Measurements from ENCODE around the gene PIANP. TPM values are rescaled to one million over a fixed set of nuclear protein-coding genes. Genes with fewer than 3 reads are reported as not detected.

Gene PIANP
- total RNA-seq, 1 donor from 2014 or later: 0.40 TPM

GRCh38 chr12:6703631-6704030 is 3.0 kb upstream of the PIANP start:
- Mint-ChIP-seq H3K27me3 (peaks cover 41% of the 10 kb centered on the region), H3K4me3 (peak overlapping the region; percentile 1), H3K36me3 (ENCODE audit: low read depth) (no peaks in the 10 kb centered on the region), H3K4me1 (peaks cover 25% of the 10 kb centered on the region), H3K9me3 (no peaks in the 10 kb centered on the region), H3K27ac (no peak overlapping the region)
- CTCF ChIA-PET: no interaction called here
- ATAC-seq (ENCODE audit: low read depth) (no peak), DNase-seq (no peak)
- intact Hi-C loops (cut with micrococcal nuclease): no loop called here
- no peak for TF ChIP-seq CTCF (IDR thresholded peaks at IDR 0.05)
- POLR2A ChIA-PET: no interaction called here

- Mint-ChIP-seq H3K27me3 (peaks cover 38% of the 10 kb centered on the region), H3K9me3 (no peaks in the 10 kb centered on the region), H3K4me3 (peak overlapping the region; percentile 77), H3K36me3 (ENCODE audit: low read depth) (no peaks in the 10 kb centered on the region), H3K4me1 (peaks cover 48% of the 10 kb centered on the region), H3K27ac (no peak overlapping the region)
- DNase-seq (no peak), ATAC-seq (ENCODE audit: low read depth) (no peak)
- intact Hi-C loops (cut with micrococcal nuclease): no loop called here
- no peak for TF ChIP-seq CTCF (IDR thresholded peaks at IDR 0.05)
- ChIA-PET CTCF (no interaction called here), POLR2A (no interaction called here)
Observed at GRCh38 chr12:6701078-6701768, 608 bp upstream of the PIANP start.

DNA sequence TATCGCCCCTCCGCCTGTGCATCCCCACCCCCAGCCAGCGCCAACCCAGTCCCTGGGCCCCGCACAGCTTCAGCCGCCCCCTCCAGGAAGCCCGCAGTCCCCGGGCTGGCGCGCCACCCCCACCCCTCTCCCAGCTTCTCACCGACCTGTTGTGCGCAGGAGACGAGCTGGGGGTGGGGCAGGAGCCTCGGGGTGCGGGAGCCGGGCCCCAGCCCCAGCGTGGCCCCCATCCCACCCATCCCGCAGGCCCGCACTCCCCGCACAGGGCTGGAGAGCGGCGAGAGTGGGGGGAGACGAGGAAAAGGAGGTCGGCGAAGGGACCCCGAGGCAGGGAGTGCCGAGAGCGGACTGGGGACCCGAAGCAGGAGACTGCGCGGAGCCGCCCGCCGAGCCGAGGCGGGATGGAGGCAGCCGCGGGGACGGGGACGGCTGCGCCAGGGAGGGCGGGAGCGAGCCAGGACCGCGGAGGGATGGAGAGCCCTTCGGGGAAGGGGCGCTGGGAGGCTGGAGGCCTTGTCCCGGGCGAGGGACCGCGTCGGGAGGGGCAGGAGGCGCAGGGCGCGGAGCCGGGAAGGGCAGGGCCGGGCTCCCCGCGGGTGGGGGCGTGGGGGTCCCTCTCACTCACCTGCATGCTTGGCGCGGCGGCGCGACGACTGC is 498 bp downstream of the PIANP start:
- no peak for ATAC-seq (ENCODE audit: low read depth)
- Mint-ChIP-seq H3K9me3 (no peaks in the 10 kb centered on the region), H3K4me1 (peaks cover 56% of the 10 kb centered on the region), H3K27me3 (peaks cover 36% of the 10 kb centered on the region), H3K4me3 (peak overlapping the region; percentile 67), H3K27ac (no peak overlapping the region), H3K36me3 (ENCODE audit: low read depth) (no peaks in the 10 kb centered on the region)
- DNase-seq: peak; percentile 31
- POLR2A ChIA-PET: interaction anchor here (0.6 to 2.7 kb wide), 3 partner anchors 11 to 286 kb away, joined by 3 to 23 read pairs (median 4); partner anchors contain the start of genes COPS7A and ZNF384
- no peak for TF ChIP-seq CTCF (IDR thresholded peaks at IDR 0.05)
- intact Hi-C loops (cut with micrococcal nuclease): no loop called here
- CTCF ChIA-PET: interaction anchor here (1.1 kb wide), 1 partner anchor 23 kb away, joined by 4 read pairs; the partner anchor contains the start of gene COPS7A

GRCh38 chr12:6699259-6699988 is 1.2 kb downstream of the PIANP start:
- POLR2A ChIA-PET: interaction anchor here (0.5 to 2.7 kb wide), 5 partner anchors 10 to 286 kb away, joined by 3 to 23 read pairs (median 4); partner anchors contain the start of genes COPS7A and ZNF384
- no peak for ATAC-seq (ENCODE audit: low read depth)
- TF ChIP-seq CTCF (IDR thresholded peaks at IDR 0.05): no peak
- no peaks in the 10 kb centered on the region for H3K36me3 Mint-ChIP-seq (ENCODE audit: low read depth)
- H3K9me3 Mint-ChIP-seq: no peaks in the 10 kb centered on the region
- CTCF ChIA-PET: interaction anchor here (0.9 to 1.2 kb wide), 3 partner anchors 24 to 78 kb away, joined by 3 to 4 read pairs (median 3); partner anchors contain the start of gene COPS7A
- H3K4me3 Mint-ChIP-seq: peak overlapping the region; percentile 21
- H3K27ac Mint-ChIP-seq: no peak overlapping the region
- no peak for DNase-seq
- peaks cover 60% of the 10 kb centered on the region for H3K4me1 Mint-ChIP-seq
- peaks cover 31% of the 10 kb centered on the region for H3K27me3 Mint-ChIP-seq
- intact Hi-C loops (cut with micrococcal nuclease): no loop called here
